Measurements from ENCODE around the gene GGT1.
"Not testable (repeated sequence)": the region's sequence is repeated elsewhere in the genome, so short reads cannot be mapped to it uniquely, and the experiment has no call there.

GGT1 gene

DNA sequence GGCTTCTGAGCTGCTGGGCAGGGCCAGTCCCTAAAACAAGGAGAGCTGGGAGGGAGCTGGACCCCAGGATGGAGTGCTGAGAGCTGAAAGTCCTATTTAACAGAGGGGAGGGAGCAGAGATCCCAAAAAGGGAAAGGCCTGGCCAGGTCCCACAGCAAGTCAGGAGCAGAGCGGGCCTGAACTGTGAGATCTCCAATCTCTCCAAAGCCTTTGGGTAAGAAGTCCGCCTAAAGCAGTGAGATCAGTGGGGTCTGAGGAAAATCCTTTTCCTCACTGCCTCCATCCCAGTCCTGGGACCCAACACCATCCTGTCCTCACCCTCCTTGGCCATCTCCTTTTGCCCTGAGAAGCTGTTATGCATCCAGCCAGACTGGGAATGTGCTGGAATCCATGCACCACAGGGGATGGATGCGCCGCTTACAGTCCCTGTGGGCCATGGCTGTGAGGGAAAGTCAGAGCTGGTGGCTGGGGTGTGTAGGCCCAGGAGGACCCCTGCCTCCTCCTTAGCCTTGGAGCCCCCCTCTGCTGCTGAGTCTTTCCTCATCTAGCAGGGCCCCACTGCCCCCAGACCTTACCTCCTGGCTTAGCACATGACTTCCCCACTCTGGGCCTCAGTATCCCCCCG is 18.7 kb upstream of the GGT1 start:
- DNase-seq (ENCODE audit: low read depth) = no peak

GRCh38 chr22:24584871-24585411 is 18.1 kb upstream of the GGT1 start:
- no peak for DNase-seq (ENCODE audit: low read depth)

DNA sequence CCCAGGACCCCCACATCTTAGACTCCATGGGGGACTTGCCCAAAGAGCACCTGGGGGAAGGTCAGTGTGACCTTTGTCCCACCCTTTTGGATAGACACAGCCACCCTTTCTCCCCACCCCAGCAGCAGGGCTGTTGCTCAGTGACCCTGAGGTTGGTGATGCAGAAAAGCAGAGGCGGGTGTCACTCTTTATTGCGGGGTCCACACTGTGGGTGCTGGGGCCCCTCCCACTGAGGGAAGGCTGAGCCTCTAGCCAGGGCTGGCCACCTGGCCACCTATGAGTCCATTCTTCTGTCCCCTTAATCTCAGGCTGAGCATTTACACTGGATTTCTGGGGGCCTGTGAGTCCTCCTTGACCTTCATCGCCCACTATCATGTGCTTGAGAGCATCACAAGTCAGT is 17.5 kb upstream of the GGT1 start:
- no peak for DNase-seq (ENCODE audit: low read depth)

DNA sequence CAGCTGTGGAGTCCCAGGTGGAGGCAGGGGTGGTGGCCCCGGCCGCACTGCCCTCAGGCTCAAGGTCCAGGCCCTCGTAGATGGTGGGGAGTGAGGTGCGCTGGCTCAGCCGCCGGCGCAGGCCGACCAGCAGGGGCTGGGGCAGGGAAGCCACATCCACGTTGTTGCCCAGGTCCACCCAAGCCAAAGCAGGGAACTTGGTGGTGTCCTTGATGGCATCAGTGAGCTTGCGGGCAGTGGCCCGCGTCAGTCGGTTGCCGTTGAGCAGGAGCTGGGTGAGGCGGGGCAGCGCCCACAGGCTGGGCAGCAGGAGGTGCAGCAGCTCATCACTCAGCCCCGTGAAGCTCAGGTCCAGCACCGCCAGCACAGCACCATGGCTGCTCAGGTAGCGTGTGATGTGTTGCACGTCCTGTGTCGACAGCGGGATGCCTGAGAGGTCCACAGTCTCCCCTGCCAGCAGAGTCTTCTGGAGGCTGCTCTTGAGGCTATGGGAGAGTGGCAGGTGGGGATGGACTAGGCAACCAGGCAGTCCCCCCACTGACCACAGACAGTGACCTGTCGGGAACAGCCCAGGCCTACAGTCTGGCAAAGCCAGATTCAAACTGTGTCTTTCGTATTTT is 17.0 kb upstream of the GGT1 start:
- DNase-seq (ENCODE audit: low read depth) = no peak

DNA sequence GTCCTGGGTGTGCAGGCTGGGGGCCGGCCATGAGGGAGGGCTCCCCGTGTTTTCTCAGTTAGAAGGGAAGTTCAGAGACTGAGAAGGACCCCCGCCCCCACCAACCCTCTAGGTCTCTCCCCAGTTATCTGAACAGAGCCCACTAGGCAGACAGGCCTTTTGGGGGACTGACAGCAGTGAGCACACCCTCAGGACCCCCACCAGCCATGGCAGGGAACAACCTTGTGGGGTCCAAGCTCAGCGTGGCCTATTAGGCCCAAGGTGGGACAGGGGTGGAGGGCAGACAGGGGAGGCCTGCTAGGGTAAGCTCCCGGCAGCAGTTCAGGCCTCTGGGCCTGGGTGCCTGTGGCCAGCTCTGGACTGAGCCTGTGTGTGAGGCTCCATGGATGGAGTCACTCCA is 15.7 kb upstream of the GGT1 start:
- DNase-seq (ENCODE audit: low read depth) = no peak

DNA sequence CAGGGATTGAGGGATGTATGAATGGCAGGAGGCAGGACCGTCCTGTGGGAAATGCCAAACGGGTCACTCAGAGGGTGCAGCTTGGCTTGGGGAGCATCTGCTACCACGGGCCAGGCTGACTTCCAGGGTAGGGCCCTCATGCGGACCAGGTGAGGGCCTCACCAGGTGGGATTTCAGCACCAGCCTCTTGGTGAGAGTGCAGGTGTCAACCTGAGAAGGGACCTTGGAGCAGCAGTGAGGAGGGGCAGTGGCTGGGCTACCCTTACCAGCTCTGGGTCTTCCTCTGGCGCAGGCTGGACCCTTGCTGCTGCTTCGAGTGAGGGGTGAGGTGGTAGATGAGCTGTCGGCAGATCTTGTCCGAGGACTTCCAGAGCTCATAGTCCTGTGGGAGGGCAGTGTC is 15.0 kb upstream of the GGT1 start:
- DNase-seq (ENCODE audit: low read depth) = no peak

GRCh38 chr22:24588381-24588756 is 14.6 kb upstream of the GGT1 start:
- no peak for DNase-seq (ENCODE audit: low read depth)

DNA sequence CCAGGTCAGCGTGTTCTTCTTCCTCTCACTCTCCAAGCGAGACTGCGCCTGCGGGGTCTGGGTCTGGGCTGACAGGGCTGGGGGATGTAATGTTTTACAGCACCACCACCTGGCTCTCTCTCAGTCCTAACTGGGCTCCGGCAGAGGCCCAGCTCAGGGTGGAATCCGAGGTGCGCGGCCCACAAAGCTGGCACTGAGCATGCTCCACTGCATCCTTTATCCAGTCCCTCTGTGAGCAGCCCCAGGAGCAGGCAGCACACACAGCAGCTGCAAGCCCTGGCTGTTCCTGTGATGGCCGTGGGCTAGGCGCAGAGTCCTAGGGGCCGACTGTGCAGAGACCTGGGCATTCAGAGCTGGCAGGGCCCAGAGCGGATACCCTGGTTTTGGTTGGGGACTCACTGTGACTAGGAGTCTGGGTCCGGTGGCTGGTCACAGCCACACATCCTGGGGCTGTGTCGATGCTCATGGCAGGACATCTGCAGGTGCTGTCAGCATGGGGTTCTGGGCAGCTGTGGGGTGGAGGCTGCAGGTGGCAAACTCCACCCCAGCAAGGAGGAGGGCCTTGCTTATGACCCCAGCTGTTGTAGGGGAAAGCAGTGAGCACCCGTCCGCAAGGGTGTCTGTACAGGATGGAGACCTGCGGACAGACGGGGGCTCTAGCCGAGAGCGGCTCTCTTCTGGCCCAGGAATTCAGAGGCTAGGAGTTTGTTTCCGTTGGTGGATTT is 14.1 kb upstream of the GGT1 start:
- DNase-seq (ENCODE audit: low read depth) = no peak

- DNase-seq (ENCODE audit: low read depth) = no peak
Observed at GRCh38 chr22:24589518-24590030, 13.4 kb upstream of the GGT1 start.

DNA sequence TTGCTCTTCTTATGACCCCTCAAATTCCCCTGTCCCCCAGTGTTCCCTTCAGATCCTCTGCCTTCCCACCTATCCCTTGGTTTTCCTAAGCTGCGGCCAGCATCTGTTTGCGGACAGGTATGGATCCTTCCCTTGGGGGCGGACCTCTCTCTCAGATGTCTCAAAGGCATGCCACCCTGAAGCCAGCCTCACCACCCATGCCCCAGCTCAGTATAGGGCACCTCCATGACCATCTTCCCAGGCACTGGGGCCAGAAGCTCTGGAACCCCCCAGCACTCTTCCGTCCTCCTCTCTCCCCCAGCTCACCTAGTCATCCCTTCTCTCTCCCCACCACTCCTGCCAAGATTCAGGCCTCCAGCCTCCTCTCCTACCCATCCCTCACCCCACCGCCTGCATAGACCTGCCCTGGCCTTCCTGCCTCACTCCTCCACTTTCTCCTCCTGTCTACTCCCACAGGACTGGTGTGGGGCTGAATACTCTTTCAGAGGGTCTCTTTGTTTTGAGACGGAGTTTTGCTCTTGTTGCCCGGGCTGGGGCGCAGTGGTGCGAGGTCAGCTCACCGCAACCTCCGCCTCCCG is 12.3 kb upstream of the GGT1 start:
- no peak for DNase-seq (ENCODE audit: low read depth)

DNA sequence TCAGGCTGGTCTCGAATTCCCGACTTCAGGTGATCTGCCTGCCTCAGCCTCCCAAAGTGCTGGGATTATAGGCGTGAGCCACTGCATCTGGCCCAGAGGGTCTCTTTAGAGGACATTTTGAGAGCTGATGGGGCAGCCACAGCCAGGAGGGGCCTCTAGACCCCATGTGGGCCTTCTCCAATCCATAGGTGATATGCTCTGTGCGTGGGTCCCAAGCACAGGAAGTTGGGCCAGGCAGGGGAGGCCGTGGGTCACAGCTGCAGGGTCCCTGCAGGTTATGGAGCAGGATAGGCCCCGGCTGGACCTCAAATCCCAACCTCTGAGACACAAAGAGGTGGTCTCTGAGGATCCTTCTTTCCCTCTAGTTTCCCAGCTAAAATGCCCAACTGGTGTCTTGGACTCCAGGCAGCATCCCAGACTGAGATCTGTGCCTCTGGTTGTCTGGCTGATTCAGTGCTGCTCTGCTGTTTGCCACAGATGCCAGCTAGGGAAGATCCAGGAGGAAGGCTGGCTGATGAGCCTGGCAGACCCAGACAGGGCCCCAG is 11.6 kb upstream of the GGT1 start:
- no peak for DNase-seq (ENCODE audit: low read depth)

DNA sequence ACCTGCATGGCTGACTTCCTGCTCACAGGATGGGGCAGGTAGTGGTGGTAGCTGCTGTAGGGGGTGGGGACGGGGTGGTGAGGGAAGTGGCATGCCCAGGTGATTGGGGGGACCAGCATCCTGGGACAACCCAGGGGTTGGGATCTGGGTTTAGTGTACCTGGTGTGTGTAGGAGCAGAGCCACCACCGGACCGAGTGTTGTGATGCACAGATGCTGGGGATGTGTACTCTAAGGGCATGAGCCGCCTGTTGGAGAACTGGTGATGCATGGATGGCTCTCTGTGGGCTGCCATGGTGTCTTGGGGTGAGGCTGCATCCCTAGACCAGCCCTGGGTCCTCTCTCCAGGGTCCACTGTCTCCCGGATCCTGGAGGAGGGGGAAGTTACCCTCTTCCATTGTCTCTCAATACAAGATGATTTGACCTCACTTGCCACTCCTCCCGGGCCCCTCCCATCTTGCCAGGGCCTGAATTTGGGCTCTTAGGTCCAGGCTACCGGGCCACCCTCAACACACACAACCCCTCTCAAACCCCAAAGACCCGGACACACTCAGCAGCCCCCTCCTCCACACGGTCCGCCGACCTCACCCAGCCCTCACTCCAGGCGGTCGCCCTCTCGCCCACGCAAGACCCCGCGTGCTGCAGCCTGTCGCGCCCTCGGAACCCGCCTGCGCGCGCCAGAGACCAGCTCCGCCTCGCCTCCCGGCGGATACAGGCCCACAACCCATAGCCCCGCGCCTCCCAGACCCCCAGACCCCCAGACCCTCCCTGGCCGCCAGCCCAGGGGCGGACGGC is 10.7 kb upstream of the GGT1 start:
- DNase-seq (ENCODE audit: low read depth) = no peak

DNA sequence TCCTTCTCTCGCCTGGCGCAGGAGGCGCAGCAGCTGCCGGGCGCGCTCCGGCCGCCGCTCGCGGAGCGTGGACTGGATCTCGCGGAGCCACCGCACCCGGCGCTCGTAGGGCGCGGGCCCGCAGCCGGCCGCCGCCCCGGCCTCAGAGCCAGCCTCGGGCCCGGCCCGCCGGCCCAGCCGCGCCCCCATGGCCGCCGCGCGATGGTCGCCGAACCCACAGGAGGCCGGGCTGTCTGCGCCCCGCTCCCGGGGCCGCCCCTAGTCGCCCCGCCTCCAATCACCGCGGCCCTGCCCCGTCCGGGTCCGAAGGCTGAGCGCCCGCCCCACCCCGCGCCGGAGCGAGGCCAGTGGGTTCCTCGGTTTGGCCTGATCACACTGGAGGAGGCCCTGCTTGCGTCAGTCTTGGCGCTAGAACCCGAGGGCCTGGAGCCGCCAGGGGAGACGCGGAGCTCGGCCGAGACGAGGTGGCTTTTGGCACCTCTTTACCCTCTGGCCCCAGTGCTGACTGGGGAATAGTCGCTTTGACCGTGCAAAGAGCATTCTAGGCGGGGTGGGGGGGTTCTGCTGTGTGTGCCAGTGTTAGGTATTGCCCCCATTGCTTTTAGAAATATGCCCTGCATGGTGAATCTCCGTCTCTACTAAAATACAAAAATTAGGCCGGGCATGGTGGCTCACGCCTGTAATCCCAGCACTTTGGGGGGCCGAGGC is 10.0 kb upstream of the GGT1 start, which contains the start of gene LRRC75B:
Gene LRRC75B, minus strand, starts transcription at position 223 of the 708 bp plus-strand sequence. Its CDS starts 34 bp downstream, at position 189.
- peak; percentile 16 for DNase-seq (ENCODE audit: low read depth)

GRCh38 chr22:24593559-24593835 is 9.5 kb upstream of the GGT1 start:
- not testable (repeated sequence) for DNase-seq (ENCODE audit: low read depth)

DNA sequence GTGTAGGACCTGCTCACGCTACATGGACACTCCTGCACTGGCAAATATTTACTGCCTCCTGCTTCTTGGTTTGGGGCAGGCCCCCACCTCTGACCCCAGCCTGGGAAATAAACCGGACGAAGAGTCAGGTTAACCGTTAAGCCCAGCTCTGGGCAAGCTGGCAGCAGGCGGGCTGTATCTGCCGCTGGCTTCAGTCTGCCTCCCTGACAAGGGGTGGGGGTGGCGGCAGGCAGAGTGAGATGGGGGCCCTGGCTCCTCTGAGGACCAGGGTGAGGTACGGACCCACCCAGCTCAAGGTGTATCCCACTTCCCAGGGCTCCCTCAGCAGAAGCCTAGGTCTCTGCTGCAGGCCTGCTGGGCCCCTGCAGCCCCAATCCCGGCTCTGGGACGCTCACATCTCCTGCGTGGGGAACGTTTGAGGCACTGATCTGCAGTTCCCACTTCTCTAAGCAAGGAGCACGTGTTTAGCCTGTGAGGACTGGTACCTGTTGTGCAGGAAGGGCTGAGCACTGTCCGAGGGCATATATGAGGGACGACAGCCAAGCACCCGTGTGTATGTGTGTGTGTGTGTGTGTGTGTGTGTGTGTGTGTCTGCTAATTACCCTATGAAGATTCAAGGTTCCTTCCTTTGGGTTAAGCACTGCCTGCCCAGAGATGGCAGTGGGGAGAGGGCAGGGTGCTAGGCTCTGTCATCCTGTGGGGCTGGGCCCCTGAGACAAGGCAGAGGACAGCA is 9.0 kb upstream of the GGT1 start:
- no peak for DNase-seq (ENCODE audit: low read depth)

DNA sequence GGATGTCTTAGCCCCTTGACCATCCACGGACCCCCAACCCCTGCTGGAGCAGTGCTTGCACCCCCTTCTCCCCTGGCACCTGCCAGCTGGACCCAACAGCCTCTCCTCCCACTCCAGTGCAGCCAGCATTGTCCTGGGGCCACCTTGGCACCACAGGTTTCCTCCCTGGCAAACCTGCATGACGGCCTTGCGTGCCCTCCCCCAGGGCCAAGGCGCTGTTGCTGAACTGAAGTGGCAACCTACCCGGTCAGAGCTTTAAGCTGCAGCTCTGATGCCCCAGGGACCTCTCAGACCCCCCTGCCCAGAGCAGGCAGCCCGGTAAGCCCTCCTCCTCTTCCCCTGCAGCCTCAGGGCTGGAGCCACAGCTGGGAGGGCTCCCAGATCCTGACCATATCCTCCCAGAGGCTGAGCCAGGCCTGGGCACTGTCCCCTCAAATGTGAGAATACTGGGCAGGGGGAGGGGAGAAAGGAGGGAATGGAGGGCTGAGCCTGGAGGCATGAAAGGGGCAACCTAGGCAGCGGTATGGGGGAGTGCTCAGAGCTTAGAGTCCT is 8.3 kb upstream of the GGT1 start:
- no peak for DNase-seq (ENCODE audit: low read depth)

DNA sequence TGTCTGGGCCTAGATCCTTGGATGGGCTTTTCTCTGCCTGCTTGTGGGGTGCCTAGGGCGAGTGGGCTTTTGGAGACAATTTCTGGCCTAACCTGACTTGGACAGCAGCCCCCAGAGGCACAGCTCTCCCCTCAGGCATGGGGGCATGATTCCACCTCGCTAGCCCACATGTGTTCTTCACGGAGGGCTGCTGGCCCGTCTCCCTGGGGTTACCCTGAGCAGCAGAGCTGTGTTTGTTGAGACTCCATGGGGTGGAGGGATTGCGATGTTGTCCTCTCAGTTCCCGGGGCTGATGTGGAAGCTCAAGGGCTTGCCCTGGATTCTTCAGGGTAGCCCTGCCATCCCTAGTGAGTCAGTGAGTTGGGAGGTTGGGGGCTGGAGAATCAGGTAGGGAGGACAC is 7.8 kb upstream of the GGT1 start:
- no peak for DNase-seq (ENCODE audit: low read depth)

DNA sequence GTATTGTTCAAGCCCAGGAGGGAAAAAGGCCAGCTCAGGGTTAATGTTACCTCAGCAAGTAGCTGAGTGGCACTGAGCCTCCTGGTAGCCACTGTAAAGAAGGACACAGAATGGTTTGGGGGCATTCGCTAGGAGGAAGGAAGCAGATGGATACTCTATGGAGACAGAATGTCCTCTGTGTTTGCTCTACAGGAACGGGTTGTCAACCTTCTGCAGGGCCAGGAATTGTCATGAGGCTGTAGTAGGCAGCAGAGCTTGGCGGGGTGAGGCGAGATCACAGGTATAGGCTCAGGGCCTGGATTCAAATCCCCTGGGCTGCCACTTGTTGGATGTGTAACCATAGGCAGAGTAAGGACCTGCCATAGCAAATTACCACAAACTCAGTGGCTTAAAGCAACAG is 7.1 kb upstream of the GGT1 start:
- no peak for DNase-seq (ENCODE audit: low read depth)

DNA sequence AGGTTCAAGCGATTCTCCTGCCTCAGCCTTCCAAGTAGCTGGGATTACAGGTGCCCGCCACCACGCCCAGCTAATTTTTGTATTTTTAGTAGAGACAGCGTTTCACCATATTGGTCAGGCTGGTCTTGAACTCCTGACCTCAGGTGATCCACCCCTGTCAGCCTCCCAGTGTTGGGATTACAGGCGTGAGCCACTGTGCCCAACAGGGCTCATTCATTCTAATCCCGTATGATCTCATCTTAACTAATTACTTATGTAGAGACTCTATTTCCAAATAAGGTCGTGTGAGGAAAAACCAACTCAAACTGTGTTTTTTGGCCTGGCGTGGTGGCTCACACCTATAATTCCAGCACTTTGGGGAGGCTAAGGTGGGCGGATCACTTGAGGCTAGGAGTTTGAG is 5.9 kb upstream of the GGT1 start:
- not testable (repeated sequence) for DNase-seq (ENCODE audit: low read depth)

DNA sequence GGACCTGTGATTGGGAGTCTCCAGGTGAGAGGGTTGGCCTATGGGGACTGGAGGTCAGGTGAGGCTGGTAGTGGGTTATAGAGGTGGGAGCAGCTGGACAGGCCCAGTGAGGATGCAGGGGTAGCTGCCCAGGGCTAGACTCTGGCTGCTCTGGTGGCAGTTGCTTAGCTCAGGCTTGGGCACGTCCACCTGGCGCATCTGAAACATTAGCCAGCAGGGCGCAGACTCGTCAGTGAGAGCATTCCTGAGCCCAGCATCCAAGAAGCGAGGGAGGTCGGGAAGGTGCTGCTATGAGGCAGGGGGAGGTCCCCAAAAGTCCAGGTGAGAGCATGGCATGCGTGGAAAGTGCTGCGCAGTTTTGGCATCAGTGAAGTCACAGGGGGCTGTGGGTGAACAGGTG is 3.5 kb upstream of the GGT1 start:
- no peak for DNase-seq (ENCODE audit: low read depth)

All from stimulated activated CD8-positive, alpha-beta memory T cell treated with anti-CD3 and anti-CD28 coated beads, Interleukin-7, amount 100 ng/mL, for 24 hours (primary cell).